Activated CD4-positive, alpha-beta T cell treated with anti-CD3 and anti-CD28 coated beads for 48 hours (primary cell): ENCODE data around the gene SAP30BP.

Source experiments
- DNase-seq: peaks from one replicate; pipeline ENCODE4 v3.0.0-alpha.2; 2020

SAP30BP gene

GRCh38 chr17:75650874-75651273 lies 16.3 kb upstream of the SAP30BP start:
- DNase-seq: no peak

DNA sequence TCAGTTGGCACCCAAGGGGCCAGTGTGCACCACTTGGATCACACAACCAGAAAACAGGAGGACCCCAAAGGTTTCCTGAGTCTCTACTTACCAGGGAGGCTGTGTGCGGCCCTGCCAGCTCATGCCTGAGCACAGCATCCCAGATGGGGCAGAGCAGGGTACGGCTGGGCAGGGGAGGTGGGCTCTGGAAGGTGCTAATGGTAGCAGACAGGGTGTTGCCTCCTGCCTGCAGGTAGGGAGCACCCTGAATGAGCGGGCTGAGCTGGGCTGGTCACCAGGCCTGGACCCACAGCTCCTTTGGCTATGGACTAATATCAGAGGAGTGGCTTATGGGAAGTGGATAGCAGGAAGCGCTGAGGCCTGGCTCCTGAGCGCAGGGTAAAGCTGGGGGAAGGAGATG lies 14.8 kb upstream of the SAP30BP start:
- DNase-seq: no peak

DNA sequence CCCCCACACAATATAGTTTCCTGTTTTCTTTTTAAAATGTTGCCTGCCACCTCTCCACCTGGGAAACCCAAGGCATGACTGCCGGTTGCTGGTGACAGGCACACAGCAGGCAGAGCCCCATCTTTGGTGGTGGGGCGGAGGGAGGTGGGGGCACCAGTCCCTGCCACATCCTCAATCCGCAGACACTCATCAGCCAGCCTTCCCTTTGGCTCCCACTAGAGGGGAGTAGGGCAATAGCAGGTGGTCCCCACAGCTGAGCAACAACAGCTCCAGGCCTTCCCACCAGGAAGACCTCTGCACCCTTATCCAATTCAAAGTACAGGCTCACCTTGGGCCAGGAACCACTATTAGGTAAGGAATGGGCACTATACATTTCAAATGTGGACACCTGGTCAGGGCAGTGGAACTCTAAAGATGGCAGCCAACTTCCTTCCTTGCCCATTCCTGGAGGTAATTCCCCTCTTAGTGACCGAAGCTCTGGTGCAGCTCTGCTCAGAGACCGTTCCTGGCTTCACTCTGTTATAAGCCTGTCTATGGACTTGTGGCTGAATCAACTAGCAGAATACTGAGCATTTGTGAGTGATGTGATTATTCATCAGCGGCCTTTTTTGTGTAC lies 14.1 kb upstream of the SAP30BP start:
- peak; percentile 31 for DNase-seq

DNA sequence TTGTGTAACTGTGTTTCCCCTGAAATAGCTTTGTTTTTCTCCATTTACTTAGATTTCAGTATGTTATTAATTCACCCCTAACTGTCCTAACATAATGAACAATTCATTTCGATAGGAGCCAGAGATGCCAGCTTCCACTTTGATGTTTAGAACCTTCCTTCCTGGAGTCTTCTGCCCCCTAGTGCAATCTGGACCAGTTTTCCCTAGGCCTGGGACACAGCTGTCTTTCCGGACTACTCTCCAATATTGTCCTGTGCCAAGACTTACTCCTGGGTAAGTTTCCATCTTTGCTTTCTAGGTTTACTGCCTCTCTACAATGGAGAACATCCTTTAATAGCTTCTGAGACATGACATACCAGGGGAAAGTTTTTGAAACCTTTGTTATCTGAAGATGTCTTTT lies 13.0 kb upstream of the SAP30BP start:
- DNase-seq: no peak

- DNase-seq: no peak
These were observed 8.9 kb upstream of the SAP30BP start for GRCh38 chr17:75658237-75658636.

DNA sequence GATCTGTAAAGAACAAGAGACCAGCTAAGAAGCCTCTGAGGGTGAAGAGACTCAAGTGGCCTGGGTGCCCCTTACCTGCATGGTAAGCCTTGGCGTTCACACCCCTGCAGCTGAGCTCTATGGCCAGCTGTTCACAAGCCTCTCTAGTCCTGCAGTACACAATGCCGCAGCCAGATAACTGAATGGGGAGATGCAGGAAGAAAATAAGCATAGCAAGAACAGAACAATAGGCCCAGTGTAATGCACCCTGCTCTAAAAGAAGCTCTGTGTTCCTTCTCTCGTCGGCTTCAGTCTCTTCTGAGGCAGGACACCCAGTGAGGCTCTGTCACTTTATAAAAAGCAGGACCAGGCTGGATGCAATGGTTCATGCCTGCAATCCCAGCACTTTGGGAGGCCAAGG lies 5.6 kb upstream of the SAP30BP start:
- DNase-seq: no peak

DNA sequence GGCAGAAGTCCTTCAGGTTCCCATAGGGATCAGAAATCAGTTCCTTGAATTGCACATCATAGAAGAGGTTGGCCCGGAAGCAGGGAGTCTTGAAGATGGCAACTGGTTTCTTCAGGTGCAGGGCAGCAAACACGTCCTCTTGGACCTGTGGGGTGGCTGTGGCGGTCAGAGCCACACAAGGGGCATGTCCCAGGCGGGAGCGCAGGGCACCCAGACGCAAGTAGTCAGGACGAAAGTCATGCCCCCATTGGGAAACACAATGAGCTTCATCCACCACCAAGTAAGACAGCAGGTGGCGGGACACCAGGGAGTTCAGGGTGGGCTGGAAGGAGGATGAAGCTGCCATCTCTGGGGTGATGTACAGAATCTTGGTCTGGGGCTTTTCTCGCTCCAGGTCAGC lies 4.6 kb upstream of the SAP30BP start:
- no peak for DNase-seq

- DNase-seq: no peak
These were observed 3.0 kb upstream of the SAP30BP start for GRCh38 chr17:75664099-75664549.

GRCh38 chr17:75665981-75666380 lies 1.2 kb upstream of the SAP30BP start:
- DNase-seq: no peak

GRCh38 chr17:75667825-75668224 lies 687 bp downstream of the SAP30BP start:
- no peak for DNase-seq

- DNase-seq: no peak
These were observed 1.4 kb downstream of the SAP30BP start for GRCh38 chr17:75668489-75668888.

DNA sequence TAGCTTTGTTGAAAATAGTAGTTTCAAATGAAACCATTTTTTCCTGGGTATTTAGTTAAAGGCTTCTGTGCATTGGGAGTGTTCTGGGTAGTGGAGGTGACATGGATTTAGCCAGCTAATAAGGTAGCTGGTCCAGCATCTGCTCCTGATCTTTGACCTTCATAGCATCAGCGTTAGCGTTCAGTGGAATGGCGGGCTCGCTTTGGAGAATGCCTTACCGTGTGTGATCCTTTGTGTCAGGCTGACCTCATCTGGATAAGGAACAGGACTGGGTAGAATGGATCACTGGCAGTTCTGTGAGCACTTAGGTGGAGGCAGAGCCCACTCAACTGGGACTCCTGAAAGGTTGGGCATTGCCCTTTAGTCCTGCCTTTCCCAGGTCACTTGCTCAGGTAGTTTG lies 3.7 kb downstream of the SAP30BP start:
- no peak for DNase-seq

- no peak for DNase-seq
These were observed 4.9 kb downstream of the SAP30BP start for GRCh38 chr17:75672011-75672410.

GRCh38 chr17:75673487-75673886 lies 6.3 kb downstream of the SAP30BP start:
- DNase-seq: no peak

- no peak for DNase-seq
These were observed 9.3 kb downstream of the SAP30BP start for GRCh38 chr17:75676461-75676860.

DNA sequence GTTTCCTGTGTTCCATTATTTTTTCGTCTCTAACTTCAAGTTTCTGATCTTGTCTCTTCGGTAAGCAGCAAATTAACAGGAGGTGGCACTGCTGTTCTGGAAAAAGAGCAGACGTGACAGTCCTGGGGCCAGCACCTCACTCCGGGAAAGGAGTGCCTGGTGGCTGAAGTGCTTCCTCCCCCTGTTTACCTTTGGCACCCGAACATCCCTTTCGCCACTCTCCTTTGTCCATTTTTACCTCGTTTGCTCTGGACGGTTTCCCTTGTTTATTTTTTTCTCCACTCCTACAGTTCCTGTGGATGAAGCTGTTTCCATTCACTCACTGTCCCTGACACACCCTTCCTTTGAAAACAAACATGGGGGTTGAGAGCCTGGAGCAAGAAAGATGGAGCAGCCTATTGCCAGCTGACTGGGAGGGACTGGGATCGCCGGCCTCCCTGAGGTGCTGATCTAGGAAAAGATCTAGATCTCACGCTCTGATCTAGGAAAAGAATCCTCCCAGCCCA lies 12.6 kb downstream of the SAP30BP start:
- no peak for DNase-seq

GRCh38 chr17:75680431-75680830 lies 13.3 kb downstream of the SAP30BP start:
- DNase-seq: no peak

DNA sequence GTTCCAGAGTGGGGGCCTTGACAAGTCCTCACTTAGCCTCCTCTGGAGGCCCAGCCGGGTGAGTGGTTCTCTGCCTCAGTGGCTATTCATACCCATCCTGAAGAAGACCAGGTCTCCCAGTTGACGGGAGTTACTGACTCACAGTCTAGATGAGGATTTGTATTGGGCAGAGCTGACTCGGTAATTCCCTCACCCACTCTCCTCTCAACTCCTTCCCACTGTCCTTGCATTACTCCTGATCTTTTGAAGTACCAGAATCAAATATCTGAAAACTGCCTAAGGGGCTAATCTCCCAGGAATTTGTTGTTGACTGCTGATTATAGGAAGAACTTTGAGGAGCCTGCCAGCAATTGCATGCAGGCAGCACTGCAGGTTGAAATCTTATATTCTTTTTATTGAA lies 14.2 kb downstream of the SAP30BP start:
- DNase-seq: no peak

GRCh38 chr17:75683583-75683982 lies 16.4 kb downstream of the SAP30BP start:
- no peak for DNase-seq

- DNase-seq: no peak
These were observed 17.1 kb downstream of the SAP30BP start for GRCh38 chr17:75684249-75684648.

- no peak for DNase-seq
These were observed 17.8 kb downstream of the SAP30BP start for GRCh38 chr17:75684924-75685323.

DNA sequence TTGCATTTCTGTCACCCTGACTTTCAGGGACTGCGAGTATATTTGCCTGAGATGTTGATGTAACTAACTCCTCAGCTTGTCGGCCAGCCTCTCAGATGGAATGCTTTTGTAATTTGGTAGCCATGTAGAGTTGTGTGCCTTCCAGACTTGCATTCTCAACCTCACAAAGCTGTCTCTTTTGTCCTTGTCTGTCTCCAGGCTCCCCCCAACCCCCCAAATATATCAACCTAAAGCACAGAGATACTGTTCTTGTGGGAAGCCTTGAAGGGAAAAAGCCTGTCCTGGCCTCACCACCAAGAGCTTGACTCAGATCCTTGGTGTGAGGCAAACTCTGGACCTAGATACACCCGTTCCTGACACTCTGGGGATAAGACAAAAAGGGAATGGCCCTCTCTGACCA lies 18.4 kb downstream of the SAP30BP start:
- DNase-seq: no peak

GRCh38 chr17:75688209-75688825 lies 21.2 kb downstream of the SAP30BP start:
- DNase-seq: peak; percentile 13

DNA sequence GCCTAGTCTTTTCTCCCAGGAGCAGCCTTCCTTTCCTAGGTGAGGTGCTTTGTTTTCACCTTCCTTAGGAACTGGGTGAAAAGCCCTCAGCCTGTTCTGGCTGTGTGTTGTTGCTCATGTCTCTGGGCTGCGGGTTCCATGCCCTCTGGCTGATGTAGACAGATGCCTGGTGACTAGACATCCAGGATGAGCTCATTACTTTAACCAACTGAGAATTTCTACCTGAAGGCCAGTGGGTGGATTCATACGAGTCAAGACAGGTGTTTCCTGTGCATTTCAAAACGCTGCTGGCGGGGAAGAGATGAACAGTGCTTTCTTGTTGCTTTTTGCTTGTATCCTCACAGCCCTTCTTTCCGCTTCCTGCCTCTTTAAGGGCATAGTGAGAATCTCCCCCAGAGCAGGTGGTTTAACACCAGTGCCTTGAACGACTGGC lies 22.3 kb downstream of the SAP30BP start:
- DNase-seq: peak; percentile 64

DNA sequence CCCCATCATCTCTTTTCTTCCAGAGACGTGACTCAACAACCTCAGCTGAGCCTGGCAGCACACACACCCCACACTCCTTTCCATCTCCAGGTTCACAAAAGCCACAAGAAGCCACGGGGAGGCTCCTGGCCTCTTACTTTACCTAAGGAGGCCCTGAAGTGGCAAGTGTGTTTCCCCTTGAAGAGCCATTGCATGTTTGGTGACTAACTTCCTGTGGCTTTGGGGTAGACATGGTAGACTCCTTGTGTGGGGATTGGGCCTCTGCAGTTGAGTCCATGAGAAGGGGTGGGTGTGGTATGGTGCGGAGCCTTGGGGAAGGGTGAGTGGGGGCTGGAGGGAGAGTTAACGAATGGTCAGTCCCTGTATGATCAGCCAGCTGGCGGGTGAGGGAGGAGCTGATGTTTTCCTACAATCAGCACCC lies 24.2 kb downstream of the SAP30BP start:
- DNase-seq: peak; percentile 74
